ENCODE data around the gene NCK1. TPM values are rescaled to one million over a fixed set of nuclear protein-coding genes. Genes with fewer than 3 reads are reported as not detected.

NCK1 gene
- total RNA-seq, result 40.5 and 48.8 TPM in 2 replicates

DNA sequence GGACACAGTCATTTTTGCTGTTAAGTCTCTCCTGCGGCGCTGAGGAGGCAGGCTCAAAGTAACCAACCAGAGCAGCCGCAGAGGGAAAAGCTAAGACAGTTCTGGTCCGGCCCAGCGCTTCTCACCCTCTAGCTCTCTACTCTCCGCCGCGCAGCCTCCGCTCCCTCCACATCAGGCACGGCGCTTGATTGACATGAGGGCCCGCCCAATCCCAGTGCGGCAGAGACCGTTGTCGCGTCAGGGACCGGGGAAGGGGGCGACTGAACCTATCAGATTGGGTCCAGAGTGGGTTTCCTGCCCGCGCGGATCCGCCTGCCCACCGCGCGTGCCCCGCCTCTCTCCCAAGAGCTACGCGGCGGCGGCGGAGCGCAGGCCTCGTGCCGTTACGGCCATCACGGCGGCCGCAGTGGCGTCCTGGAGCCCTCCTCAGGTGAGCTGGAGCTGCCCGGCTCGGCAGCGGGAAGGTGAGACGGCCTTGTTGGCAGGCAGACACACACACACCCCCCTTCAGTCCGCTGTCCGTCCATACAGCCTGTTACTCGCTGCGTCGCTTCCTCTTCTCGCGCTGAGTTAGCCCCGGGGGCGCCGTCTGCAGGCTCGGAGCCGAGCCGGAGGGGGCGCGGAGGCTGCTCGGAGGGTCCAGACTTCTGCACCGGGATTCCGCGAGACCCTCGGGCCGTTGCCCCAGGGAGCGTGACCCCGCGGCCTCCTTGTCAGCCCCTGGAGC is at the start of gene NCK1:
TSS of gene NCK1 (plus strand) at position 319 of the 727 bp plus-strand sequence. CDS start 65,794 bp downstream, outside the sequence.

GRCh38 chr3:136818769-136819391 is 43.1 kb upstream of the NCK1 start, which contains the start of gene SLC35G2:
Gene SLC35G2, plus strand, starts transcription at chr3:136819126. Its CDS starts 35,335 bp downstream, at chr3:136854461.

DNA sequence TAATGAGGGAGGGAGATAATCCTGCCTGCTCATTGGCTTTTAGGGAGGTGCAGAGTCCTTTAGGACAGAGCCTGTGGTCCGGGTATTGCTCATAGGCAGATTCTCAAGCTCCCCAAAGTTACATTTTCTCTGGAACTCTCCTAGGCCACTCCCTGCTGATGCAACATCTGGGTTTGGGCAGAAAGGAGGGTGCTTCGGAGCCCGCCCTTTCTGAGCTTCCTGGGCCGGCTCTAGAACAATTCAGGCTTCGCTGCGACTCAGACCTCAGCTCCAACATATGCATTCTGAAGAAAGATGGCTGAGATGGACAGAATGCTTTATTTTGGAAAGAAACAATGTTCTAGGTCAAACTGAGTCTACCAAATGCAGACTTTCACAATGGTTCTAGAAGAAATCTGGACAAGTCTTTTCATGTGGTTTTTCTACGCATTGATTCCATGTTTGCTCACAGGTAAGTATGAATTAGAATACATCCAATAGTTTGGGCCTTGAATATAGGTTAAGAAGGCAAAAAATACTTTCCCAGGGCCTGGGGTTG is 95.8 kb downstream of the NCK1 start, which contains the start of gene IL20RB:
TSS of gene IL20RB (plus strand) at position 233 of the 538 bp plus-strand sequence. CDS start at position 364, 131 bp downstream.

Other genes with a start within 250 kb of the NCK1 start
- gene STAG1, start 109.8 kb upstream of the NCK1 start, total RNA-seq, result 18.4 and 24.3 TPM in 2 replicates
- gene SLC35G2, start 43.1 kb upstream of the NCK1 start, total RNA-seq, result 6.3 and 9.8 TPM in 2 replicates
- 2.8 and 7.8 TPM in 2 replicates for gene IL20RB, start 95.8 kb downstream of the NCK1 start, total RNA-seq